HEK293T (cell line): Measurements from ENCODE around the gene IPO13.

ENCODE experiments used
- CTCF ChIA-PET: fragments of 350-600 bp; formaldehyde crosslinking; extraction: SDS; loops from one replicate; lab custom pipeline; 2021; ENCODE audit warnings: antibody characterized with exemption, inconsistent platforms; lab: Yijun Ruan, JAX
- POLR2A ChIA-PET: fragments of 350-600 bp; formaldehyde crosslinking; extraction: SDS; loops from one replicate; lab custom pipeline; 2020; ENCODE audit warnings: antibody characterized with exemption, inconsistent platforms; lab: Yijun Ruan, JAX
- DNase-seq: peaks from one replicate; pipeline ENCODE4 v3.0.0; 2012; ENCODE audit warnings: mixed read lengths; ENCODE audit errors: extremely low spot score
- ARNT ChIP-seq: fragments of 450-650 bp; IDR thresholded peaks from 2 replicates; pipeline ENCODE4 v1.6.1; 2017; ENCODE audit warnings: mild to moderate bottlenecking
- BHLHE40 ChIP-seq: fragments of 450-650 bp; IDR thresholded peaks from 2 replicates; pipeline ENCODE4 v1.6.1; 2016; ENCODE audit warnings: mild to moderate bottlenecking, moderate library complexity, borderline replicate concordance
- CTBP1 ChIP-seq: fragments of 450-650 bp; IDR thresholded peaks from 2 replicates; pipeline ENCODE4 v1.6.1; 2016; ENCODE audit warnings: borderline replicate concordance
- ELF4 ChIP-seq: fragments of 450-650 bp; IDR thresholded peaks from 2 replicates; pipeline ENCODE4 v1.6.1; 2017; ENCODE audit warnings: antibody characterized with exemption
- FOXA1 ChIP-seq: fragments of 450-650 bp; IDR thresholded peaks from 2 replicates; pipeline ENCODE4 v1.6.1; 2016; ENCODE audit warnings: mild to moderate bottlenecking
- FOXK2 ChIP-seq: fragments of 450-650 bp; IDR thresholded peaks from 2 replicates; pipeline ENCODE4 v1.6.1; 2016; ENCODE audit warnings: mild to moderate bottlenecking
- FOXM1 ChIP-seq: fragments of 450-650 bp; IDR thresholded peaks from 2 replicates; pipeline ENCODE4 v1.6.1; 2017; ENCODE audit warnings: mild to moderate bottlenecking, borderline replicate concordance
- HDGF ChIP-seq: fragments of 450-650 bp; IDR thresholded peaks from 2 replicates; pipeline ENCODE4 v1.6.1; 2017; ENCODE audit warnings: antibody characterized with exemption, borderline replicate concordance
- L3MBTL2 ChIP-seq: fragments of 450-650 bp; conservative IDR thresholded peaks from 2 replicates; pipeline ENCODE4 v1.6.1; 2016; ENCODE audit warnings: mild to moderate bottlenecking
- LEF1 ChIP-seq: fragments of 450-650 bp; IDR thresholded peaks from 2 replicates; pipeline ENCODE4 v1.6.1; 2017; ENCODE audit warnings: mild to moderate bottlenecking, borderline replicate concordance
- NFRKB ChIP-seq: fragments of 450-650 bp; IDR thresholded peaks from 2 replicates; pipeline ENCODE4 v1.6.1; 2016; ENCODE audit warnings: mild to moderate bottlenecking, moderate library complexity
- SP1 ChIP-seq: fragments of 450-650 bp; IDR thresholded peaks from 2 replicates; pipeline ENCODE4 v1.6.1; 2017
- SUZ12 ChIP-seq: fragments of 450-650 bp; IDR thresholded peaks from 2 replicates; pipeline ENCODE4 v1.6.1; 2016; ENCODE audit warnings: mild to moderate bottlenecking
- TARDBP ChIP-seq: fragments of 450-650 bp; IDR thresholded peaks from 2 replicates; pipeline ENCODE4 v1.6.1; 2016
- ZNF384 ChIP-seq: fragments of 450-650 bp; IDR thresholded peaks from 2 replicates; pipeline ENCODE4 v1.6.1; 2016
- TF ChIP-seq, protein P1 (sequence below): fragments of 450-650 bp; IDR thresholded peaks from 2 replicates; pipeline ENCODE4 v1.6.1; 2016

The IPO13 gene

DNA sequence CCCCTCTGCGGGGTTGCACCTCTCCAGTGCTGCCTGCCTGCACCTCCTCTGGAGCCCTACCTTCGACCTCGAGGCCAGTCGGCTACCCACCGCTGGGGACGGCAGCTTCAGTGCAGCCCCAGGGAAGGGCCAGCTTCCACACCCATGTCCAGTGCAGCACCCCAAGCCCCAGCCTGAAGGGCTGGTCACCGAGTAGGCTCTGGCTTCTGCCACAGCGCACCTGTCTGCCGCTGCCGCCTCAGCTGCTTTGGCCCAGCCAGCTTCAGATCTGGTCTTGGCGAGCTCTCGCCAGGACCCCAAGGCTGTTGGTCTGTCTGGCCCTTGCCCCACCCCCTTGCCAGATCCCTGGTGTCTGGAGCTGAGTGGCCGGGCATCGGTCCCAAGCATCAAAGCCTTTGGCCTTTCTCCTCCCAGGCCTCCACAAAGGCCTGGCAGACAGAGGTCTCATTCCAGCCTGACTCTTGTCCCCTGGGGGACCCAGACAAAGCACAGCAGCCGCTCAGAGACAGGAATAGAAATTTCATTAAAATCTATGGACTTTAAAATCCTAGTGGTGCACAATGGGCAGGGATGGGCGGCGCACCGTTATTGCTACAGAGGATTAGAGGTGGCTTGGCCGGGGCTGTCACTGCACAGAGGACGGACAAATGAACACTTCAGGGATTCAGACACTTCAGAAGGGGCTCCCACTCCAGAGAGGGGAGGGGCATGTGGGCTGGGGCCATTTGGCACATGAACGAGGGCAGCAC lies 49.4 kb downstream of the IPO13 start:
- POLR2A ChIA-PET, result no interaction called here
- TF ChIP-seq HDGF (no peak), FOXM1 (no peak), LEF1 (no peak), FOXA1 (no peak), SP1 (no peak), L3MBTL2 (no peak), TARDBP (no peak), BHLHE40 (no peak)
- CTCF ChIA-PET, result interaction anchor here (1.2 to 1.4 kb wide), 2 partner anchors 18 to 52 kb away, joined by 5 to 6 read pairs; no protein-coding TSS in a partner anchor
- DNase-seq, result no peak

DNA sequence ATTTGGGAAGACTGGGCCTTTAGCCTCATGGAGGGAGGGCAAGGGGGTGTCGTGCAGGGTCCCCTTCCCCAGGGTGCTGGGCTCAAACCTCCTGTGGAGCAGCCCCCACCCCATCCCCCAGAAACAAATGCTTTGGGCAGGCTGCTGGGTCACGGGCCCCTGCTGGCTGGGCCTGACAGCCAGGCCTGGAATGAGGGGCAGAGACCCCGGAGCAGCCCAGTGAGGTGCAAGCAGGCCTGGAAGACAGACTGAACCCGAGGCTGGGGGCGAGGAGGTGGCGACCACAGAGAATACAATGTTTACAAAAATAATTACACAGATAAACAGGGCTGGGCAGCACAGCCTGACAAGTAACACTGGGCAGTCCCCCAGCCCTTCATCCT lies 50.0 kb downstream of the IPO13 start:
- ChIA-PET CTCF (no interaction called here), POLR2A (interaction anchor here (0.8 kb wide), 1 partner anchor 346 kb away, joined by 4 read pairs; the partner anchor contains the start of gene KDM4A)
- no peak for TF ChIP-seq BHLHE40
- DNase-seq, result no peak

DNA sequence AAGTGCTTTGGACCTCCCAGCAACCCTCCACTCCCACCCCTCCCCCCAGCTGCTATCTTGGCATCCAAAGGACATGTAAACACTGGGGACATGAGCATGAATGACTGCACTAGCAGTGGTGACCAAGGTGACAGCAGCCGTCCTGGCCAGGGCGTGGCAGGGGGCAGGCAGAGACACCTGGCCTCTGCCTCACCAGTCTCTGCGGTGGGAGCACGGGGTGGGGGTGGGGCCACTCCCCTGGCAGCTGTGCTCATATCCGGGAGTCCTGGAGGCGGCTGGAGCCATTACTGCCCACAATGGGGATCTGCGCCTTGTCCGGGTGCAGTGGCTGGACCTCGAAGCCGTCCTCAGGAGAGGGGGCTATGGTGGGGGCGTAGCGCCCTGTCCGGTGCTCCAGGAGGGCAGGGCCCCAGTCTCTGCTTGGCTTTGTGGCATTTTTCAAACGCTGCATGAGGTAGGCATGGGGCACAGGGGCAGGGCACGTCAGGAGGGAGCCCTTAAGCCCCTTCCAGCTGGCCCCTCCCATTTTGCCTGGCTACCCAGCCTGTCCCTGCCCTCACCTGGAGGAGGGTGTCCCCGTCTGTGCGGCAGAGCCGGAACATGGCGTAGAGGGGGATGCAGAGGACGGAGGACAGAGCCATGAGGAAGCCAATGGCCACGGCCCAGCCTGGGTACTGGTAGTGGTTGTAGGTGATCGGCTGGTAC lies 50.7 kb downstream of the IPO13 start:
- no peak for DNase-seq
- ChIA-PET CTCF (no interaction called here), POLR2A (interaction anchor here (0.8 to 2.0 kb wide), 2 partner anchors 22 to 347 kb away, joined by 4 to 7 read pairs; partner anchors contain the start of genes ATP6V0B and KDM4A)
- no peak for TF ChIP-seq TARDBP
- TF ChIP-seq SUZ12, result no peak
- TF ChIP-seq ARNT, result no peak
- TF ChIP-seq SP1, result no peak
- TF ChIP-seq FOXK2, result no peak
- TF ChIP-seq NFRKB, result no peak
- no peak for TF ChIP-seq L3MBTL2
- TF ChIP-seq HDGF, result no peak
- no peak for TF ChIP-seq FOXA1
- TF ChIP-seq FOXM1, result no peak
- TF ChIP-seq, protein P1, sequence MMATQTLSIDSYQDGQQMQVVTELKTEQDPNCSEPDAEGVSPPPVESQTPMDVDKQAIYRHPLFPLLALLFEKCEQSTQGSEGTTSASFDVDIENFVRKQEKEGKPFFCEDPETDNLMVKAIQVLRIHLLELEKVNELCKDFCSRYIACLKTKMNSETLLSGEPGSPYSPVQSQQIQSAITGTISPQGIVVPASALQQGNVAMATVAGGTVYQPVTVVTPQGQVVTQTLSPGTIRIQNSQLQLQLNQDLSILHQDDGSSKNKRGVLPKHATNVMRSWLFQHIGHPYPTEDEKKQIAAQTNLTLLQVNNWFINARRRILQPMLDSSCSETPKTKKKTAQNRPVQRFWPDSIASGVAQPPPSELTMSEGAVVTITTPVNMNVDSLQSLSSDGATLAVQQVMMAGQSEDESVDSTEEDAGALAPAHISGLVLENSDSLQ, result no peak
- TF ChIP-seq ZNF384, result no peak
- no peak for TF ChIP-seq BHLHE40
- no peak for TF ChIP-seq CTBP1

DNA sequence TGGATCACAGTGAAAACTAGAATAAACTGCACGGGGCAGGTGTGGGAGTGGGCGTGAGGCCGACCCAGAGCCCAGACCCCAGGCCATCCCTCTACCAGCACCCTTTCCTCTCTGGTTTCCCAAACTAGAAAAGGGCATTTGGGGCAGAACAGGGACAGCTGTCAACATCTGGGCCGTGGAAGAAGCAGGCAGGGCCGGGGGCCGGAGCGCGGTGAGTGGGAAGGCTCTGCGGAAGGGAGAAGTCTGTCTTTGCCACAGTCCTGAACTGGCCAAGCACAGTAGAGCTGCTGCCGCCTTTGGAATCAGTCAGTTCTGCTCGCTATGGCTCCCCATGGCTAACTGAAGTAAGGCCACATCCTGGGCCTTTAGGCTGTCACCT lies 51.2 kb downstream of the IPO13 start:
- ChIA-PET CTCF (no interaction called here), POLR2A (interaction anchor here (2.0 kb wide), 1 partner anchor 23 kb away, joined by 7 read pairs; the partner anchor contains the start of gene ATP6V0B)
- TF ChIP-seq LEF1, result no peak
- no peak for TF ChIP-seq CTBP1
- no peak for TF ChIP-seq ZNF384
- TF ChIP-seq L3MBTL2, result no peak
- TF ChIP-seq NFRKB, result no peak
- no peak for TF ChIP-seq FOXA1
- TF ChIP-seq BHLHE40, result no peak
- no peak for TF ChIP-seq TARDBP
- TF ChIP-seq FOXM1, result no peak
- no peak for TF ChIP-seq ELF4
- no peak for TF ChIP-seq SUZ12
- TF ChIP-seq SP1, result no peak
- TF ChIP-seq, protein P1, result no peak
- no peak for TF ChIP-seq HDGF
- TF ChIP-seq FOXK2, result no peak
- no peak for DNase-seq

DNA sequence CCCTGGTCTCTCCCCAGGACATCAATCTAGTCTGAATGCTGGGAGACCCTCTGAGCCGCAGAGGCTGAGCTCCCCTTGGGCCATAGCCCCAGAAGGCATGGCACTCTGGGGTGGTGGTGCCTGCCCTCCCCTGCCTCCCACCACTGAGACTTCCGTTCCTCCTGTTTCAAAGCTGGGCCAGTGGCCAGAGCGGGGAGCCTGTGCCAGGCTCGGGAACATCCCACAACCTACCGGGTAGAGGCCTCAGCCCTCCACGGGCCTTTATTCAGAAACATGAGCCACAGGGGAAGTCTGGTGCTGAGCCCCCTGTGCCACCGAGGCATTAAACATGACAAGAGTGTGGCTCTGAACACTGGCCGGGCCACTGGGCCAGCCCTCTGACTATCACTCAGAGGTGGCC lies 52.7 kb downstream of the IPO13 start:
- TF ChIP-seq NFRKB, result no peak
- TF ChIP-seq ELF4, result no peak
- no peak for TF ChIP-seq HDGF
- no peak for TF ChIP-seq FOXA1
- TF ChIP-seq FOXM1, result no peak
- CTCF ChIA-PET, result interaction anchor here (0.9 to 1.3 kb wide), 2 partner anchors 48 to 57 kb away, joined by 3 to 4 read pairs; no protein-coding TSS in a partner anchor
- DNase-seq, result no peak
- POLR2A ChIA-PET, result interaction anchor here (2.0 kb wide), 1 partner anchor 24 kb away, joined by 7 read pairs; the partner anchor contains the start of gene ATP6V0B

DNA sequence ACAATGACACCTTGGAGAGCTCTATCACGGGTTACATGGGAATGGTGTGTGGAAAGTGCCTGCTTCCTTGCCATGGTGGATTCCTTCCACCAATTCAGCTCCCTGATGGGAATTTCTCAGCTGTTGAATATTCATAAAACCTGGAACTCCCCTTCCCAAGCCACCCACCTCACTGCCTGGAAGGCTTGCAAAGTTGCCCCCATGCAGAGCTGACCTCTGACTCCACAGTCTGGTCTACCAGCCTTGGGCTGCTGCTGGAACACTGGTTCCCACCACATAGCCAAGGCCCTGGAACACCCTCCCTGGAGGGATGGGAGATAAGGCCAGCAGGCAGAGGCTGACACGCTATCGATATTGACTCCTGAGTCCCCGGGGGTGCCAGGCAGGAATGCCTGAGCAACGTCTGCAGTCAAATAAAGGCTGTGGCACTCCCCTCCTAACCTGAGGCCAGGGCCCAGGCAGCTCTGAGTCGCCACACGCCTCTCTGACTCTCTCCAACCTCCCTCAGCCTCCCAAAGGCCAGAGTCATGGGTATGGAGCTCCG lies 53.4 kb downstream of the IPO13 start:
- TF ChIP-seq ZNF384 (no peak), ELF4 (no peak), NFRKB (no peak), SP1 (no peak), FOXM1 (no peak), L3MBTL2 (no peak), CTBP1 (no peak), ARNT (no peak), HDGF (no peak), FOXA1 (no peak), FOXK2 (no peak), TARDBP (no peak), SUZ12 (no peak), LEF1 (no peak), BHLHE40 (no peak)
- TF ChIP-seq, protein P1, result no peak
- ChIA-PET CTCF (interaction anchor here (1.2 to 1.3 kb wide), 2 partner anchors 37 to 47 kb away, joined by 4 read pairs; no protein-coding TSS in a partner anchor), POLR2A (no interaction called here)
- no peak for DNase-seq
